ENCODE data around the gene CTIF. TPM values are rescaled to one million over a fixed set of nuclear protein-coding genes. Genes with fewer than 3 reads are reported as not detected.

CTIF gene
- total RNA-seq, 1 donor from 2014 or later: 60.0 TPM

DNA sequence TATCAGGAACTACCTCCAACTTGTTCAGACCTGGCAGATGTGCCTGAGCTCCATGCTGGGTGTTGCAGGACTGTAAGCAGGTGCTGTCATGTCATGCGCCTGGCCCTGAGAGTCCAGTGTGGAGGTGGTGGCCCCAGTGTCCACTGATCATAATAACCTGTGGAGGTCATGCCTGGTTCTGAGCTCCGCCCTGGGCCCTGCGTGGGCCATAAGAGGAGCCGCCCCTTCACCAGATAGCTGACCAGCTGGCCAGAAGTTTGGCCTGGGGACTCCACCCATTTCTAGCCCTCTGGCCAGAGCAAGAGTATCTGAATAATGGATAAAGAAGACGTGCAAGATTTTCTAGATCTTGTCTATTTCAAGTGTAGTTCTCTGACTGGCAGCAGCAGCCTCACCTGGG is 72.4 kb downstream of the CTIF start:
- DNase-seq: no peak
- peaks cover 89% of the 10 kb centered on the region for H3K4me1 ChIP-seq
- no peak overlapping the region for H3K4me3 ChIP-seq
- intact Hi-C loops (cut with micrococcal nuclease): no loop called here
- TF ChIP-seq, protein P1, sequence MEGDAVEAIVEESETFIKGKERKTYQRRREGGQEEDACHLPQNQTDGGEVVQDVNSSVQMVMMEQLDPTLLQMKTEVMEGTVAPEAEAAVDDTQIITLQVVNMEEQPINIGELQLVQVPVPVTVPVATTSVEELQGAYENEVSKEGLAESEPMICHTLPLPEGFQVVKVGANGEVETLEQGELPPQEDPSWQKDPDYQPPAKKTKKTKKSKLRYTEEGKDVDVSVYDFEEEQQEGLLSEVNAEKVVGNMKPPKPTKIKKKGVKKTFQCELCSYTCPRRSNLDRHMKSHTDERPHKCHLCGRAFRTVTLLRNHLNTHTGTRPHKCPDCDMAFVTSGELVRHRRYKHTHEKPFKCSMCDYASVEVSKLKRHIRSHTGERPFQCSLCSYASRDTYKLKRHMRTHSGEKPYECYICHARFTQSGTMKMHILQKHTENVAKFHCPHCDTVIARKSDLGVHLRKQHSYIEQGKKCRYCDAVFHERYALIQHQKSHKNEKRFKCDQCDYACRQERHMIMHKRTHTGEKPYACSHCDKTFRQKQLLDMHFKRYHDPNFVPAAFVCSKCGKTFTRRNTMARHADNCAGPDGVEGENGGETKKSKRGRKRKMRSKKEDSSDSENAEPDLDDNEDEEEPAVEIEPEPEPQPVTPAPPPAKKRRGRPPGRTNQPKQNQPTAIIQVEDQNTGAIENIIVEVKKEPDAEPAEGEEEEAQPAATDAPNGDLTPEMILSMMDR (IDR thresholded peaks at IDR 0.05; ENCODE audit: borderline replicate concordance): no peak
- no peaks in the 10 kb centered on the region for H3K9me3 ChIP-seq (replicated peaks)
- H3K27ac ChIP-seq (replicated peaks): no peak overlapping the region
- no peaks in the 10 kb centered on the region for H3K27me3 ChIP-seq (ENCODE audit: low read depth)
- H3K36me3 ChIP-seq: no peaks in the 10 kb centered on the region

DNA sequence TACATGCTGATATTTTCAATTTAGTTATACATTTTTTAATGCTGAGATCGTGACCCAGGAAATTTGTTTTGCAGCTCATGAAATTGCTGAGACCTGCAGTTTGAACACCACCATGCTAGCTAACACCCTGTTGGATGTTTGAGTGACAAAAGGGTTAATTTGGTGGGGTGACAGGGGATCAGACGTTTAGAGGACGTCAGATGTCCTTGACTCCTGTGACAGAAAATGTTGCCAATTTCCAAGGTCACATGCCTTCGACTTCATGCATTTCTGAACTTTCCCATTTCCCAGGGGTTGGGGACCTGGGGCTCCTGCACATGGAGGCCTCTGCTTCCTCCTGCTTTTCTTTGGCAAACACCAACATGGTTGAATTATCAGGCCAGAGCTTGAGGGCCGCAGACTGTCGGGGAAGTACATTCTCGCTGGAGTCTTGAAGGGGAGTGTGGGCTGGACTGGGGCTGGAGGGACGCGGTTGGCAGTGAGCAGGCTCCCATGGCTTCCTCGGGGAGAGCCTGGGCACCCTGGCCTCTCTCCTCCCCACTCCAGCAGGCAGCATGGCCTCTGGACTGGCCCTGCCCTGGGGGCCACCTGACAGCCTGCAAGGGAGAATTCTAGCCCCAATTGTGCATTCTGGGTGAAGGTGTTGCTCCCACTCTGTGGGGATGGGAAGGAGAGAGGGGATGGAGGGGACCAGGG is 73.1 kb downstream of the CTIF start:
- Histone ChIP-seq H3K36me3 (no peaks in the 10 kb centered on the region), H3K27me3 (ENCODE audit: low read depth) (no peaks in the 10 kb centered on the region), H3K4me1 (peaks cover 89% of the 10 kb centered on the region), H3K27ac (replicated peaks) (no peak overlapping the region), H3K4me3 (no peak overlapping the region), H3K9me3 (replicated peaks) (no peaks in the 10 kb centered on the region)
- intact Hi-C loops (cut with micrococcal nuclease): no loop called here
- TF ChIP-seq, protein P1 (IDR thresholded peaks at IDR 0.05; ENCODE audit: borderline replicate concordance): no peak
- DNase-seq: no peak

DNA sequence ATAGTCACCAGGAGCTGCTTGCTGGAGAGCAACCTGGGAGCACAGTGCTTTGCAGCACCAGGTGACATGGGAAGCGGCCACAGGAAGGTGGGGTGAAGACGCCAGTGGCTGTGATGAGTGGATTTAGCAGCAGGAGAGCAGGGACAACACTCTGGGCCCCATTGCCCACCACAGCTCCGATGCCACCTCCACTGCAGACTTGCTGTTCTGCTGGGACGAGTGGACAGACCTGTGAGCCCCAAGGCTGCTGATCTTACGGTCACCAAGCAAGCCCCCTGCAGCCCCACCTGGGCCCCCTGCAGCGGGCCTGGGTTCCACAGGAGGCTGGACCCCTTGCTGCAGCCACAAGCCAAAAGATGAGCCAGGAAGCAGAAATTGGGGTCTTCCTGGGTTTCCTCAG is 73.7 kb downstream of the CTIF start:
- no peak for DNase-seq
- H3K27me3 ChIP-seq (ENCODE audit: low read depth): no peaks in the 10 kb centered on the region
- H3K27ac ChIP-seq (replicated peaks): no peak overlapping the region
- no peak overlapping the region for H3K4me3 ChIP-seq
- intact Hi-C loops (cut with micrococcal nuclease): no loop called here
- TF ChIP-seq, protein P1 (IDR thresholded peaks at IDR 0.05; ENCODE audit: borderline replicate concordance): no peak
- H3K4me1 ChIP-seq: peaks cover 89% of the 10 kb centered on the region
- H3K9me3 ChIP-seq (replicated peaks): no peaks in the 10 kb centered on the region
- no peaks in the 10 kb centered on the region for H3K36me3 ChIP-seq

DNA sequence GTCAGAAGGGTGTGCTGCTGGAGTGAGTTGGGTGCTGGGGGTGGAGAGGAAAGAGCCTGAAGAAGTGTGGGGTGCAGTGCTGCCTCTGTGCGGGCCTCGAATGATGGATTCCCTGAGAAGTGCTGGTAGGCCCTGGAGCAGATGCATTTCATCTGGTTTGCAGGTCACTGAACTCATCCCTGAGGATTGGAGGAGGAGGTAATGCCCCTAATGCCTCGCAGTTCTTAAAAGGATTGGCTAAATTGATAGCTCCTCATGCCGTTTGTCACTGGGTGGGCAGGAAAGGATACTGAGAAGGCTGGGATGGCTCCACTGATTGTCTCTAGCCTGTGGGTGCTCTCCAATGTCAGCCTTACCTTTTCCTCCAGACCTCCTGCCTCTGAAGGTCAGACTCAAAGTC is 74.1 kb downstream of the CTIF start:
- Histone ChIP-seq H3K4me3 (no peak overlapping the region), H3K27ac (replicated peaks) (no peak overlapping the region), H3K4me1 (peaks cover 89% of the 10 kb centered on the region), H3K27me3 (ENCODE audit: low read depth) (no peaks in the 10 kb centered on the region), H3K36me3 (no peaks in the 10 kb centered on the region), H3K9me3 (replicated peaks) (no peaks in the 10 kb centered on the region)
- TF ChIP-seq, protein P1 (IDR thresholded peaks at IDR 0.05; ENCODE audit: borderline replicate concordance): no peak
- DNase-seq: no peak
- intact Hi-C loops (cut with micrococcal nuclease): no loop called here

DNA sequence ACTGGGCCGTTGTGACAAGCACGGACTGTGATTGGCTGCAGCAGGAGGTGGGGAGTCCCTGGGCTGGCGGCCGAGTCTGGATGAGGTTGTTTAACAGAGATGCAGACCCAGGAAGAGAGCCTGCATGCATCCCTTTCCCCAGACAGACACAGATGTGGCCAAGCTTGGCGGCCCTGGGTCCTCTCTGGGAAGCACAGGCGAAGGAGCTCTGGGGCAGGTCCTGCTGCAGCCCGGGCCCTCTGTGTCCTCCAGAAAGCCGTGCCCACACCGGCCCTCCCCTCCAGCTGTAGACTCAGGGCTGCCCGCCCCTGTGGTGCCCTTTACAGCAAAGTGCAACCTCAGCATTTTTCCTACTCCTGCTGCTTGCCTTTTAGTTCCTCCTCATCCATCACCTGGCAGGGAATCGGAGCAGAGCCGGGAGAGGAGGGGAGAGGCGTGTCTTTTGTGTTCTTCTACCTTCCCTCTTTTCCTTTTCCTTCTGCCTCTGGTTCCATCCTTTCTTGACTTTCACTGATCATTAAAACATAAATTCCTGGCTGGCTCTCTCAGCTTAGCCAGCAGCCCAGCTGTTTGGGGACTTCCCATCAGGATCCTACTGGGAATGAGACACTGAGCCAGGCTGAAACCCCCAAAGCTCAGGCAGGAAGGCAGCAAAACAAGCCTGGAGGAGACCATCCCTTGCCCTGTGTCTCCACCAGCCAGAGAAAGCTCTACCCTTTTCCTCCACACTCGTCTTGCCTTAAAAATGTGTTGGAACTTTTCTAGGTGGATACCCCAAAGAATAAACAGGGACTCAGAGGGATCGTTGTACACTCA is 75.0 kb downstream of the CTIF start:
- TF ChIP-seq, protein P1 (IDR thresholded peaks at IDR 0.05; ENCODE audit: borderline replicate concordance): no peak
- Histone ChIP-seq H3K9me3 (replicated peaks) (no peaks in the 10 kb centered on the region), H3K4me3 (no peak overlapping the region), H3K27me3 (ENCODE audit: low read depth) (no peaks in the 10 kb centered on the region), H3K36me3 (no peaks in the 10 kb centered on the region), H3K4me1 (peaks cover 81% of the 10 kb centered on the region), H3K27ac (replicated peaks) (peak overlapping the region; percentile 33)
- intact Hi-C loops (cut with micrococcal nuclease): no loop called here
- DNase-seq: peak; percentile 57

Data from left ventricle myocardium inferior (tissue), 1 donor.